Adrenal gland (tissue), 12 donors: ENCODE data around the gene PCP4. TPM values are rescaled to one million over a fixed set of nuclear protein-coding genes. Genes with fewer than 3 reads are reported as not detected.

ENCODE experiments used
- DNase-seq, 7 donors: peaks; one replicate each; pipeline ENCODE4 v3.0.0-alpha.2; 2019 to 2020
- H3K27ac ChIP-seq, 5 donors: fragments of 200-600 bp; sonication (generic) in 4 of 5; 1 replicate in 3 of 5; 2 replicates in 2 of 5; pipeline versions ENCODE4 v1.5.1 to v1.8.0; 2016 to 2020; ENCODE audit warnings: mild to moderate bottlenecking in 1 of 5
- H3K27me3 ChIP-seq: fragments of 200-600 bp; 2 replicates; pipeline ENCODE4 v1.8.0; 2021
- H3K36me3 ChIP-seq, 2 donors: fragments of 200-600 bp; replicated peaks in 1 of 2; 1 replicate in 1 of 2; 2 replicates in 1 of 2; pipeline versions ENCODE4 v1.5.1 to v1.8.0; 2018 to 2022
- H3K4me1 ChIP-seq, 2 donors: fragments of 200-600 bp; replicated peaks in 1 of 2; 1 replicate in 1 of 2; 2 replicates in 1 of 2; pipeline versions ENCODE4 v1.5.1 to v1.8.0; 2018 to 2021
- H3K4me3 ChIP-seq, 4 donors: fragments of 200-600 bp; sonication (generic) in 3 of 4; one replicate each; pipeline ENCODE4 v1.5.1; 2016 to 2018
- H3K9me3 ChIP-seq, 3 donors: fragments of 200-600 bp; sonication (generic) in 1 of 3; replicated peaks in 1 of 3; 1 replicate in 2 of 3; 2 replicates in 1 of 3; pipeline versions ENCODE4 v1.5.1 to v1.8.0; 2016 to 2021
- POLR2A ChIP-seq, 2 donors: fragments of 450-650 bp; IDR thresholded peaks; one replicate each; pipeline ENCODE4 v1.6.1; 2017; ENCODE audit warnings: antibody characterized with exemption in 2 of 2, mild to moderate bottlenecking in 2 of 2, moderate library complexity in 1 of 2
- WGBS, 4 donors: extraction: QIAGEN DNeasy Blood & Tissue Kit in 2 of 4; methylation state at CpG; one replicate each; pipeline versions ENCODE4 v1.1.5 to v1.1.7; 2013 to 2017; 5-methylcytosine and 5-hydroxymethylcytosine counted together
- intact Hi-C, 2 donors: fragments of 100-400 bp; cut with DNase I; formaldehyde crosslinking; loops; one replicate each; pipeline versions ENCODE4 v1.14.1 to v1.15.0; 2022 to 2023
- polyA plus RNA-seq, 3 donors: library from polyadenylated mRNA; stranded (reverse); fragments of 200-250 nt in 2 of 3; fragments of 350-450 nt in 1 of 3; fragmentation: Illumina TruSeq in 1 of 3; extraction: RNeasy Lipid Tissue Mini Kit (QIAGEN cat#74804) in 1 of 3; gene quantifications; one replicate each; pipeline ENCODE4 v1.2.3, GENCODE V29; 2013 to 2014
- total RNA-seq, 9 donors: library from RNA; depleted of rRNA in 4 of 9; stranded (reverse); fragments of >200 nt in 4 of 9; fragments of 120-200 nt in 1 of 9; fragmentation: NEBNext Ultra II Directional in 1 of 9; extraction: Animal tissue kit (Norgen Biotek cat#: 25700) in 1 of 9; gene quantifications; one replicate each; pipeline versions ENCODE4 v1.1.0 to v1.2.4, GENCODE V29; 2013 to 2023
- TF ChIP-seq, protein P1 (sequence below), 6 experiments: fragments of 450-650 bp in 4 of 6; fragments of 200-600 bp in 2 of 6; sonication (generic) in 1 of 6; IDR thresholded peaks; 1 replicate in 5 of 6; 2 replicates in 1 of 6; pipeline versions ENCODE4 v1.5.1 to v1.8.0; 2016 to 2021; ENCODE audit warnings: antibody characterized with exemption in 6 of 6, mild to moderate bottlenecking in 2 of 6, moderate library complexity in 1 of 6
- donor health status: healthy with polysubstance abuse.
- donor health status: Bipolar disorder and iron deficiency.
- donor health status: DM: yes; HTN: yes; CAD: no.
- donor health status: DM: no; HTN: no; CAD: no.
- donor health status: DM: no; HTN: no; CAD: no.
- donor health status: DM: yes; HTN: yes; CAD: no.

The PCP4 gene
- total and polyA plus RNA-seq, 12 donors = 1.00 to 118 (median 11.4) TPM

DNA sequence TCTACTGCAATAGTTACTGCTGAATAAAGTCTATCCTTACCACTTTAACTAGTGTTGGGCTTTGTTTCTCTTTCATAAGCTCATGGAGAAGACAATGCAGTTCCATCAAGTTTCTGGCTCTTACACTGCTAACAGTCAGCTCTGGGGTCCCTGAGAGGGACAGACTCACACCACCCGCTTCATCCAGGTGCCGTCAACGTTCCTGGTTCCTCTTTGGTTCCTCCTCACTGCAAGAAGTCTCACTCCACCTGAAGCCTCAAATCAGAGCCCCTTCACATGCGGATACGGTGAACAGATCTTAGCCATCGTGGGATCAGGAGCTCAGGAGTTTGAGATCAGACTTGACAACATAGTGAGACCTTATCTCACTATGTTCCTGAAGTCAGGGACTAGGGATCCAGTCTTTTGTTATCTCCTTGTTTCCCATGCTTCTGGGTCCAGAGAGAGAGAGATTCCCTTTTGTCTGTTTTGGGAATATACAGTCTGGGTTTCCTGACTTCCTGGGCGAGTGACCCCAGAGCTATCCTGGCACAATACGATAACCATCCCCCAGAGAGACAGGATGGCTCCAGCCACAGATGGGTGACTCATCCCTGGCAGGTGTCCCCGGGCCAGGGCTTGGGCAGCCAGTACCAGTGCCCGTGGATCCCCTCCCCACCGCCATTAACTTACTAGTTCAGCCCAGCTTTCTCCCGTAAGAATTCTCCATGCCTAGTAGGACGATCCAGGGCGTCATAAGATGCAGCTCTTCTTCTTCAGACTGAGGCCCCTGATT, 14.3 kb upstream of the PCP4 start:
- no peaks in the 10 kb centered on the region for H3K27me3 ChIP-seq
- no peaks in the 10 kb centered on the region for H3K9me3 ChIP-seq
- H3K4me3 ChIP-seq = no peak overlapping the region
- intact Hi-C loops = no loop called here
- H3K4me1 ChIP-seq = peaks cover 0 to 3% of the 10 kb centered on the region in 2 donors
- TF ChIP-seq, protein P1, sequence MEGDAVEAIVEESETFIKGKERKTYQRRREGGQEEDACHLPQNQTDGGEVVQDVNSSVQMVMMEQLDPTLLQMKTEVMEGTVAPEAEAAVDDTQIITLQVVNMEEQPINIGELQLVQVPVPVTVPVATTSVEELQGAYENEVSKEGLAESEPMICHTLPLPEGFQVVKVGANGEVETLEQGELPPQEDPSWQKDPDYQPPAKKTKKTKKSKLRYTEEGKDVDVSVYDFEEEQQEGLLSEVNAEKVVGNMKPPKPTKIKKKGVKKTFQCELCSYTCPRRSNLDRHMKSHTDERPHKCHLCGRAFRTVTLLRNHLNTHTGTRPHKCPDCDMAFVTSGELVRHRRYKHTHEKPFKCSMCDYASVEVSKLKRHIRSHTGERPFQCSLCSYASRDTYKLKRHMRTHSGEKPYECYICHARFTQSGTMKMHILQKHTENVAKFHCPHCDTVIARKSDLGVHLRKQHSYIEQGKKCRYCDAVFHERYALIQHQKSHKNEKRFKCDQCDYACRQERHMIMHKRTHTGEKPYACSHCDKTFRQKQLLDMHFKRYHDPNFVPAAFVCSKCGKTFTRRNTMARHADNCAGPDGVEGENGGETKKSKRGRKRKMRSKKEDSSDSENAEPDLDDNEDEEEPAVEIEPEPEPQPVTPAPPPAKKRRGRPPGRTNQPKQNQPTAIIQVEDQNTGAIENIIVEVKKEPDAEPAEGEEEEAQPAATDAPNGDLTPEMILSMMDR (IDR thresholded peaks at IDR 0.05) = no peak
- no peak for TF ChIP-seq POLR2A (IDR thresholded peaks at IDR 0.05)
- 81 to 85% (median 83%) methylated on average over 14 of the region's 14 CpGs for WGBS, 4 donors
- DNase-seq = peak in 1 of 7 donors; percentile 27
- no peaks in the 10 kb centered on the region for H3K36me3 ChIP-seq
- H3K27ac ChIP-seq = no peak overlapping the region

GRCh38 chr21:39854572-39854971, 12.7 kb upstream of the PCP4 start:
- 87 to 93% (median 92%) methylated on average over 6 of the region's 6 CpGs for WGBS, 4 donors
- Histone ChIP-seq H3K36me3 (no peaks in the 10 kb centered on the region), H3K27me3 (no peaks in the 10 kb centered on the region), H3K4me1 (peaks cover 0 to 3% of the 10 kb centered on the region in 2 donors), H3K27ac (no peak overlapping the region), H3K4me3 (no peak overlapping the region), H3K9me3 (no peaks in the 10 kb centered on the region)
- no peak for DNase-seq
- TF ChIP-seq, protein P1 (IDR thresholded peaks at IDR 0.05) = no peak
- TF ChIP-seq POLR2A (IDR thresholded peaks at IDR 0.05) = no peak
- intact Hi-C loops = no loop called here

- intact Hi-C loops = no loop called here
- Histone ChIP-seq H3K36me3 (no peaks in the 10 kb centered on the region), H3K4me1 (peaks cover 0 to 3% of the 10 kb centered on the region in 2 donors), H3K27ac (no peak overlapping the region), H3K9me3 (no peaks in the 10 kb centered on the region), H3K27me3 (no peaks in the 10 kb centered on the region), H3K4me3 (no peak overlapping the region)
- 93 to 97% (median 95%) methylated on average over 4 of the region's 4 CpGs for WGBS, 4 donors
- TF ChIP-seq, protein P1 (IDR thresholded peaks at IDR 0.05) = no peak
- TF ChIP-seq POLR2A (IDR thresholded peaks at IDR 0.05) = no peak
- DNase-seq = no peak
Measured at GRCh38 chr21:39855595-39855994, 11.6 kb upstream of the PCP4 start.

DNA sequence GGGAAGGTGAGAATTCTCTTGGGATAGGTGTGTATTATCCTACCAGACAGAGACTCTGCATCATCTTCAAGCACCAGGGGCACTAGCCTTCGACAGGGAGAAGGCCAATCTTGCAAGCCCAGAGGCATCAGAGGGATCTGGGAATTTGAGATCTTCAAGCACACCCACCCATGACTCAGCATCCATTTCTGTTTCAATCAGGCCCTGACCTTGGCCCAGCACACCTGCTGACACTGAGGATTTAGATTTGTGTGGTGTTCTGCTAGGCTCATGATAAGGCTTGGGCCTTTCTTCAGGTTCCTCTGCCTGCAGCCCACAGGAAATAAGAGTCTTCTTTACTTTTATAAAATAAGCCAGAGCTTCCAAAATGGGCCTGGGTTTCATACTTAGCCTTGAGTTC, 6.6 kb upstream of the PCP4 start:
- Histone ChIP-seq H3K36me3 (no peaks in the 10 kb centered on the region), H3K4me3 (no peak overlapping the region), H3K27ac (peak overlapping the region in 2 of 5 donors; percentile 16 to 43), H3K27me3 (no peaks in the 10 kb centered on the region), H3K9me3 (no peaks in the 10 kb centered on the region), H3K4me1 (peaks cover 0 to 7% of the 10 kb centered on the region in 2 donors)
- intact Hi-C loops = loop anchor here in 1 of 2 donors (10.0 kb wide), 1 partner anchor 264 kb away; no protein-coding TSS in a partner anchor
- peak in 2 of 7 donors; percentile 10 to 17 for DNase-seq
- TF ChIP-seq, protein P1 (IDR thresholded peaks at IDR 0.05) = no peak
- no peak for TF ChIP-seq POLR2A (IDR thresholded peaks at IDR 0.05)
- 40 to 62% methylated on average over 1 of the region's 1 CpG; no CpG with 5 or more reads in 2 of the 4 donors for WGBS, 4 donors
